Erythroblast (primary cell): ENCODE measurements around the gene CACNG8.

Experiments
- GATA1 ChIP-seq: IDR thresholded peaks from 2 replicates; pipeline ENCODE4 v1.6.1; 2011; ENCODE audit warnings: low read depth, mild to moderate bottlenecking, control low read depth, low read length, moderate library complexity
- POLR2A ChIP-seq: IDR thresholded peaks from 2 replicates; pipeline ENCODE4 v1.6.1; 2011; ENCODE audit warnings: mild to moderate bottlenecking, low read length

DNA sequence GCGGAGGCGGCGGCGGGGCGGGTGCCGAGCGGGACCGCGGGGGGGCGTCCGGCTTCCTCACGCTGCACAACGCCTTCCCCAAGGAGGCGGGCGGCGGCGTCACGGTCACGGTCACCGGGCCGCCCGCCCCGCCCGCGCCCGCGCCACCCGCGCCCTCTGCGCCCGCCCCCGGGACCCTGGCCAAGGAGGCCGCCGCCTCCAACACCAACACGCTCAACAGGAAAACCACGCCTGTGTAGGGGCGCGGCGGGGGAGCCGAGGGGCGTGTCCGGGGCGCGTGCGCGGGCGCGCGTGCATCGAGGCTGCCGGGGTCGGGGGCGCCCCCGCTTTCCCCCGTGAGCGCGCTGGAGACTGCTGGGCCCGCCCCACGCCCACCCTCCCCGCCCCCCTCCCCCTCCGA is 19.9 kb downstream of the CACNG8 start:
- TF ChIP-seq POLR2A (no peak), GATA1 (no peak)
